Naive B cell (primary cell): ENCODE data around the gene ARHGEF28. TPM values are rescaled to one million over a fixed set of nuclear protein-coding genes. Genes with fewer than 3 reads are reported as not detected.

Experiments
- ATAC-seq, 2 donors: fragments of 150-1000 bp; cut with Tn5 transposase; 2 replicates each; pipeline ENCODE4 v1.10.0; 2021; ENCODE audit warnings: low read depth in 2 of 2, mild to moderate bottlenecking in 2 of 2, moderate library complexity in 2 of 2
- DNase-seq: peaks from one replicate; pipeline ENCODE4 v3.0.0; 2022
- H3K27ac Mint-ChIP-seq, 6 donors: one replicate each; pipeline ENCODE4 v1.8.0; 2020 to 2022; ENCODE audit warnings: mild to moderate bottlenecking in 6 of 6, mixed read lengths in 6 of 6, moderate library complexity in 5 of 6, inconsistent platforms in 2 of 6
- H3K27me3 Mint-ChIP-seq, 3 donors: one replicate each; pipeline ENCODE4 v1.8.0; 2021 to 2022; ENCODE audit warnings: mixed read lengths in 3 of 3, mild to moderate bottlenecking in 1 of 3
- H3K36me3 Mint-ChIP-seq, 2 donors: one replicate each; pipeline ENCODE4 v1.8.0; 2020 to 2022; ENCODE audit warnings: mixed read lengths in 2 of 2, inconsistent platforms in 1 of 2, mild to moderate bottlenecking in 1 of 2
- H3K4me1 Mint-ChIP-seq, 3 donors: one replicate each; pipeline ENCODE4 v1.8.0; 2020 to 2022; ENCODE audit warnings: mixed read lengths in 3 of 3, inconsistent platforms in 1 of 3, mild to moderate bottlenecking in 1 of 3, moderate library complexity in 1 of 3
- H3K4me3 Mint-ChIP-seq, 8 donors: one replicate each; pipeline ENCODE4 v1.8.0; 2020 to 2022; ENCODE audit warnings: mild to moderate bottlenecking in 8 of 8, mixed read lengths in 8 of 8, moderate library complexity in 8 of 8, inconsistent platforms in 2 of 8
- H3K9me3 Mint-ChIP-seq, 7 donors: one replicate each; pipeline ENCODE4 v1.8.0; 2020 to 2022; ENCODE audit warnings: mixed read lengths in 7 of 7, mild to moderate bottlenecking in 5 of 7, inconsistent platforms in 2 of 7, moderate library complexity in 1 of 7
- polyA plus RNA-seq, 6 donors: library from polyadenylated mRNA; unstranded; fragments of 300-500 nt; fragmentation: Illumina TruSeq; gene quantifications; one replicate each; pipeline ENCODE4 v1.2.3, GENCODE V29; 2021; ENCODE audit warnings: low read depth in 6 of 6

Gene ARHGEF28
- polyA plus RNA-seq, 6 donors from 2014 or later, result not detected

- DNase-seq, result no peak
These were observed 151.2 kb downstream of the ARHGEF28 start for GRCh38 chr5:73777192-73777591.

GRCh38 chr5:73780302-73781080 is 154.5 kb downstream of the ARHGEF28 start:
- ATAC-seq, result no peak
- no peaks in the 10 kb centered on the region for H3K36me3 Mint-ChIP-seq
- H3K27me3 Mint-ChIP-seq, result peaks cover 4 to 11% (median 6%) of the 10 kb centered on the region in 3 donors
- no peaks in the 10 kb centered on the region for H3K4me1 Mint-ChIP-seq
- no peak overlapping the region for H3K4me3 Mint-ChIP-seq
- H3K9me3 Mint-ChIP-seq, result peaks cover 0 to 2% (median 0%) of the 10 kb centered on the region in 7 donors
- DNase-seq, result no peak
- no peak overlapping the region for H3K27ac Mint-ChIP-seq

More at GRCh38 chr5:73777192-73777591, 151.2 kb downstream of the ARHGEF28 start:
- peaks cover 0 to 6% (median 0%) of the 10 kb centered on the region in 3 donors for H3K27me3 Mint-ChIP-seq
- no peak overlapping the region for H3K4me3 Mint-ChIP-seq
- no peaks in the 10 kb centered on the region for H3K36me3 Mint-ChIP-seq
- no peaks in the 10 kb centered on the region for H3K9me3 Mint-ChIP-seq
- no peak for ATAC-seq
- H3K4me1 Mint-ChIP-seq, result no peaks in the 10 kb centered on the region
- no peak overlapping the region for H3K27ac Mint-ChIP-seq

- no peak for DNase-seq
- no peaks in the 10 kb centered on the region for H3K36me3 Mint-ChIP-seq
- ATAC-seq, result no peak
- H3K27me3 Mint-ChIP-seq, result peaks cover 4 to 19% (median 6%) of the 10 kb centered on the region in 3 donors
- peaks cover 0 to 2% (median 0%) of the 10 kb centered on the region in 7 donors for H3K9me3 Mint-ChIP-seq
- no peak overlapping the region for H3K4me3 Mint-ChIP-seq
- no peaks in the 10 kb centered on the region for H3K4me1 Mint-ChIP-seq
- H3K27ac Mint-ChIP-seq, result no peak overlapping the region
These were observed 155.2 kb downstream of the ARHGEF28 start for GRCh38 chr5:73781107-73781768.

GRCh38 chr5:73783828-73784227 is 157.8 kb downstream of the ARHGEF28 start:
- DNase-seq, result no peak
- Mint-ChIP-seq H3K4me3 (no peak overlapping the region), H3K27me3 (peaks cover 4 to 22% (median 9%) of the 10 kb centered on the region in 3 donors), H3K9me3 (peaks cover 0 to 2% (median 0%) of the 10 kb centered on the region in 7 donors), H3K4me1 (no peaks in the 10 kb centered on the region), H3K27ac (no peak overlapping the region), H3K36me3 (no peaks in the 10 kb centered on the region)
- no peak for ATAC-seq

DNA sequence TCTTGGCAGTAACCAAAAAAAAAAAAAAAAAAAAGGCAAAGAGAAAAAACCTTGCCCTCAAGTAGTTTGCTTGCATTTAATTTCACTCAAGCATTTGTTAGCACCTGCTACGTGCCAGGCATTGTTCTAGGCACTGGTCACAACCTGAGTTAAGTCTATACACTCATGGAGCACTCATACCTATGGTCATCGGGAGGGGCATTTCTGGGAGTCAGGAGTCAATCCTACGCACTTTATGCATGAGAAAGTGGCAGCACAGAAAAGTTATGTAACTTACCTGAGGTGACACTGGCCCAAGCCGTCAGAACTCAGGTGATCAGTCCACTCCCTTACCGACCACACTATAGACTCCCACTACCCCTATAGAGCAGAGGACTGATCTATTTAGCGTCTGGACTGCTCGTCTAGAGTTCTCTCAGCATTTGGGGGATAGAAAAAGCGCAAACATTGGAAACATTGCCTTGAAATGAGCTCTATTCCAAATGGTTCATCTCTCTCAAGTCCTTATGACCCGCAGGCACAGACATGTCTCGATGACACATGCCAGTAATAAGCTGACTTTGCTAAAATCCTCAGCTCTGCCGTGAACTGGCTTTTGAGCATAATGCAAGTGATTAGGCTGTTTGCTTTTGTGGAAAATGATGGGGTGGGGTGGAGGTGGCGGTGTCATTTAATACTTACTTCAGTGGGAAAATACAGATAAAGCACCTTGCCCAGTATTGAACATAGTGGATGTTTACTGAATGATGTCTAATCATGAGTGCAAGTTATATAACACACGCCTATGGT is 160.2 kb downstream of the ARHGEF28 start:
- Mint-ChIP-seq H3K36me3 (no peaks in the 10 kb centered on the region), H3K9me3 (peaks cover 0 to 2% (median 0%) of the 10 kb centered on the region in 7 donors), H3K4me1 (no peaks in the 10 kb centered on the region), H3K27ac (no peak overlapping the region), H3K27me3 (peaks cover 4 to 22% (median 9%) of the 10 kb centered on the region in 3 donors), H3K4me3 (no peak overlapping the region)
- DNase-seq (no peak), ATAC-seq (no peak)

DNA sequence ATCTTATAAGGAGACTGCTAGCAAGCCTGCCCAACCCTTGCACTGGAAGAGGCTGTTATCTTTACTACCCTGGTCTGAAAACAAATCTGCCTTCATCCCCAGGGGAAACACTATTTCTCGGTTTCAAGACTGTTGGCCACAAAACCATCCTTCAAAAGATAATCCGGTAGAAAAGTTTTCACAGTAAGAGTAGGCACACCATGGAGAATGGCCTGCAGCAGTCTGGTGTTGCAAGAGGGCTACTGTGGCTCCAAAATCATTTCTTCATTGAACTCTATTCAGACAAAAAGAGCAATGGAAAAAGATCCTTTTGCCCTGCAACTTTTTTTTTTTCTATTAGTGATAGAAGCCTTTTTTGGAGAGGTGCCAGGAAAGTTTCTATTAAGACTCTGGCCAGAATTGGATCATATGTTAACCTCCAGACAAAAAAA is 163.9 kb downstream of the ARHGEF28 start:
- Mint-ChIP-seq H3K27me3 (peaks cover 0 to 24% (median 17%) of the 10 kb centered on the region in 3 donors), H3K4me3 (no peak overlapping the region), H3K36me3 (no peaks in the 10 kb centered on the region), H3K4me1 (no peaks in the 10 kb centered on the region), H3K27ac (no peak overlapping the region), H3K9me3 (peaks cover 0 to 2% (median 0%) of the 10 kb centered on the region in 7 donors)
- DNase-seq (no peak), ATAC-seq (no peak)

- no peaks in the 10 kb centered on the region for H3K9me3 Mint-ChIP-seq
- ATAC-seq (no peak), DNase-seq (no peak)
- peaks cover 0 to 3% (median 0%) of the 10 kb centered on the region in 3 donors for H3K4me1 Mint-ChIP-seq
- H3K4me3 Mint-ChIP-seq, result no peak overlapping the region
- H3K27ac Mint-ChIP-seq, result no peak overlapping the region
- H3K27me3 Mint-ChIP-seq, result peaks cover 0 to 20% (median 17%) of the 10 kb centered on the region in 3 donors
- no peaks in the 10 kb centered on the region for H3K36me3 Mint-ChIP-seq
These were observed 165.4 kb downstream of the ARHGEF28 start for GRCh38 chr5:73791389-73791788.

DNA sequence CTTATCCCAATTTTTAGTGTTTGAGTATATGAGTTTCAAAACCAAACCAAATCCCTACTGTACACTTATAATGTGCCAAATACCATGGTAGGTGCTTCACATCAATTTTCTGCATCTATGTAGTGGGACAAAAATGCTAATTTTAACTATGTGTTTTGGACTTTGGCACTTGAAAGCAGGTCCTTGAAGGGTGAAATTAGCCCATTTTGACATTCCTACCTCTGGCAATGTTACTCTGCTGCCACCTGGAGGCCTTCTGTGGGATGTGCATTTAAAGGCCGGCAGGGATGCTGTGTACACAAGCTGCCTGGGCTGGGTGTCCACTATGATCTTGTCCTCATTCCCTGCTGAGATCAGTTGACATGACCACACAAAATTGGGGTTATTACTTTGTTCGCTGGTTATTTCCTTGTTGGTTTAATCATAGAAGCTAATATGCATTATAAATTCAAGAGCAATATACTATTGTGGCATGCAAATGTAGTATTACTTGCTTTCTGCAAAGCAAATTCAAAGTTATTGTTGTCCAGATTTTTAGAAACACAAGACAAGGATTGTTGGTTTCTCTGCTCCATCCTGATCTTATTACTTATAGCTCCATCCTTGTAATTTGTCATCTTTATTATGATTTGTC is 166.8 kb downstream of the ARHGEF28 start:
- ATAC-seq (peak in 1 of 2 donors; percentile 58), DNase-seq (peak; percentile 38)
- Mint-ChIP-seq H3K4me3 (no peak overlapping the region), H3K27me3 (peaks cover 0 to 20% (median 14%) of the 10 kb centered on the region in 3 donors), H3K27ac (no peak overlapping the region), H3K4me1 (peaks cover 0 to 3% (median 0%) of the 10 kb centered on the region in 3 donors), H3K9me3 (no peaks in the 10 kb centered on the region), H3K36me3 (no peaks in the 10 kb centered on the region)

- Mint-ChIP-seq H3K4me1 (peaks cover 0 to 3% (median 0%) of the 10 kb centered on the region in 3 donors), H3K27me3 (peaks cover 0 to 28% (median 19%) of the 10 kb centered on the region in 3 donors), H3K27ac (no peak overlapping the region), H3K36me3 (no peaks in the 10 kb centered on the region), H3K9me3 (no peaks in the 10 kb centered on the region), H3K4me3 (no peak overlapping the region)
- ATAC-seq (no peak), DNase-seq (no peak)
These were observed 167.9 kb downstream of the ARHGEF28 start for GRCh38 chr5:73793911-73794310.

GRCh38 chr5:73796164-73797131 is 170.5 kb downstream of the ARHGEF28 start:
- H3K4me3 Mint-ChIP-seq, result peak overlapping the region in 1 of 8 donors; percentile 51
- H3K9me3 Mint-ChIP-seq, result no peaks in the 10 kb centered on the region
- DNase-seq (no peak), ATAC-seq (no peak)
- H3K4me1 Mint-ChIP-seq, result peaks cover 0 to 3% (median 0%) of the 10 kb centered on the region in 3 donors
- peaks cover 0 to 28% (median 17%) of the 10 kb centered on the region in 3 donors for H3K27me3 Mint-ChIP-seq
- H3K36me3 Mint-ChIP-seq, result no peaks in the 10 kb centered on the region
- H3K27ac Mint-ChIP-seq, result no peak overlapping the region

DNA sequence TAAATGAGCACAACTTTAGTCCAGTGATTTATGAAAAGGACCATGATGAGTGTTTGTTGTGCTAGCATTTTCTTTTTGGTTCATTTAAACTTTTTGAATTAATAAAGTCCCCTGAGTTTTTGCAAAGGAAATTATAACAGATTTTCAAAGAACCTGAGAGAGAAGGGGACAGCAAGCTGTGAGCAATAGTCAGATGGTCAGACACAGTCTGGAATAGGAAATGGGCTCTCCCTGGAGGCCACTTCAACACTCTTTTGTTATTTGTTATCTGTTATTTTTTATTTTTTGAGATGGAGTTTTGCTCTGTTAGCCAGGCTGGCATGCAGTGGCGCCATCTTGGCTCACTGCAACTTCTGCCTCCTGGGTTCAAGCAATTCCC is 171.1 kb downstream of the ARHGEF28 start:
- Mint-ChIP-seq H3K27ac (no peak overlapping the region), H3K27me3 (peaks cover 0 to 28% (median 17%) of the 10 kb centered on the region in 3 donors), H3K9me3 (no peaks in the 10 kb centered on the region), H3K4me1 (peaks cover 0 to 3% (median 0%) of the 10 kb centered on the region in 3 donors), H3K4me3 (no peak overlapping the region), H3K36me3 (no peaks in the 10 kb centered on the region)
- no peak for ATAC-seq
- DNase-seq, result no peak

GRCh38 chr5:73799401-73799972 is 173.5 kb downstream of the ARHGEF28 start:
- ATAC-seq, result no peak
- Mint-ChIP-seq H3K9me3 (no peaks in the 10 kb centered on the region), H3K4me1 (peaks cover 0 to 3% (median 0%) of the 10 kb centered on the region in 3 donors), H3K27ac (no peak overlapping the region), H3K4me3 (no peak overlapping the region), H3K36me3 (no peaks in the 10 kb centered on the region), H3K27me3 (peaks cover 0 to 18% (median 9%) of the 10 kb centered on the region in 3 donors)
- no peak for DNase-seq
